Left colon (tissue), 2 donors: Measurements from ENCODE around the gene ARMC9. TPM values are rescaled to one million over a fixed set of nuclear protein-coding genes. Genes with fewer than 3 reads are reported as not detected.
"Not testable (repeated sequence)": the region's sequence is repeated elsewhere in the genome, so short reads cannot be mapped to it uniquely, and the experiment has no call there.

Experiments used
- ATAC-seq: fragments of 200-7000 bp; cut with Tn5 transposase; one replicate; pipeline ENCODE4 v1.9.1; 2020; ENCODE audit warnings: mild to moderate bottlenecking, moderate library complexity
- DNase-seq, 2 donors: peaks; one replicate each; pipeline ENCODE4 v3.0.0-alpha.2; 2020
- intact Hi-C, 2 donors: fragments of 100-400 bp; cut with DNase I in 1 of 2; cut with micrococcal nuclease in 1 of 2; formaldehyde crosslinking; loops; one replicate each; pipeline versions ENCODE4 v1.11.2 to v1.14.0; 2022; cut with DNase I, micrococcal nuclease
- total RNA-seq, 2 donors: library from RNA; stranded (reverse); fragmentation: NEBNext Ultra II Directional; extraction: Animal tissue kit (Norgen Biotek cat#: 25700); gene quantifications; one replicate each; pipeline ENCODE4 v1.2.1, GENCODE V29; 2021
- donor health status: DM: no; HTN: no; CAD: no.
- donor health status: DM: yes; HTN: yes; CAD: no.

The ARMC9 gene
- total RNA-seq, 2 donors from 2014 or later = 9.4 to 13.6 TPM

DNA sequence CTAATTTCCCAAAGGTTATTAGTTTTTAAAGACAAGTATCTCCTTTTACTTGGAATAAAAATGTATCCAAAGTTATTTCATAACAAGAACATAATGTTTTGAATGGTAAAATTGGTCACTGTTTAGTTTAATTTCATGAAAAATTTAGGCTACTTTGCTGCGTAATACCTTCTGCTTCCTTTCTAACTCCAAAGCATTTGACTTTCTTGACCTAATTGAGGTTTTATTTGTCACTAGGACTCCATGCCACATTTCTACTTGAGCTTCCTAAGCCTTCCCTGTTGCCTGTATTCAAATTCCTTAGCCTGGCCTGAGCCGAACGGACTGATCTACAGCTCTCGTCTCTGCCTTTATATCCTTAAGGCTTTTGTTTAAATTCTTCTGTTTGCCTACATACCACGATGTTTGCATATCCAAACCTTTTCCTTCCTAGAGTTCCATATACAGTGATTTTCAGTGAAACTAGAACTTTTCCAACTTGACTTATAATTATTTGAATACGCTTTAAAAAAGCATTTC lies 25.1 kb downstream of the ARMC9 start:
- no peak for ATAC-seq
- intact Hi-C loops = no loop called here
- DNase-seq = no peak

DNA sequence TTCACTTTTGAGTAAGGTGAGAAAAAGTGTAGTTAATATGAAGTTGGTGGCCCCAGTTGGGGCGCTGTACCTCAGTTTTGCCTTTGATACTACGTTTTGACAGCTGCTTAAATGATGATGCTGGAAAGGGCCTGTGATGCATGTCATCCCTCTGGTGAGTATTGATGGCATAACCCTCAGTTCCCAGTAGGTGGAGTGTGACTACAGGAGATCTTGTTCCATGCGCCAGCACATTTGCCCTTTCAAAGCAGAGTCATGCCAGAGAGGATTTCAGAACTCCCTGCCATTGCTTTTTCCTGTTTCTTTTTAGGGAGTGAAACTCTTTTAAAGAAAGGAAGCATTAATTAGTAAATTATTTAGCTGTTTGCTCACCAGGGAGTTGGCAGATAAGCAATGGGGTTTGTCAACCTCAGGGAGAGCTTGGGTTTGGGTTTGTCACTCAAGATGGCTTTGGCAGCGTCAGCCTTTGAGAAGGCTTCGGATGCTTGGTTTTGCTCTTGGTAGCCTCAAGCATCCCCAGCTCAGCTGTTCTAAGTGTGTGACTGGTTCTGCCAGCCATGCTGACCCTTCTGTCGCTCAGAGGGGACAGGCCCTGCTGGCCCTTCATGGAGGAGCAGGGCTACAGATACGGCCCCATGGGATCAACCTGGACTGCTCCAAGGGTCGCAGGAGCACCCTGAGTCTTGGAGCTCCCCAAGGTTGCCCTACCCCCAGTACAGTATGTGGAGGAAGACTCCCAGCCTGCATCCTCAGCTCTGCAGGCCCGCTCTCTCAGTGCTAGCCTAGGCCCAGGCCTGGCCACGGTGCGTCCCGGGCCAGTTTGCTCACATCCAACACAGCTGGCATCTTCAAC lies 29.1 kb downstream of the ARMC9 start:
- peak; percentile 95 for ATAC-seq
- intact Hi-C loops = loop anchor here in 1 of 2 donors (5.0 kb wide), 1 partner anchor 185 kb away; no protein-coding TSS in a partner anchor
- peak; percentile 45 to 72 for DNase-seq

DNA sequence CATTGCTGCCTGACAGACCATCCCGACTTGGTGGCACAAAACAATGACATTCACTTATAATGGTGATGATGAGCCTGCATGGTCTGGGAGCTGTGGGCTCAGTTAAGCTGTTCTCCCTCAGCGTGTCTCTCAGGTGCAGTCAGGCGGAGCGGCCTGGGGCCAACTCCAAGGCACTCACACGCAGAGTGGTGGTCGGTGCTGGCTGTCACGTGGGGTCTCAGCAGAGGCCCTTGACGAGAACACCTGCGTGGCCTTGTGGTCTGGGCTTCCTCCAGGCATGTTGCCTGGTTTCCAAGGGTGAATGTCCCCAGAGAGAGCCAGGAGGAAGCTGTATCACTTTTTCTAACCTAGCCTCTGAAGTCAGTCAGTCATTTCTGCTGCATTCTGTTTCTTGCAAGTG lies 29.8 kb downstream of the ARMC9 start:
- intact Hi-C loops = loop anchor here in 1 of 2 donors (5.0 kb wide), 1 partner anchor 184 kb away; no protein-coding TSS in a partner anchor
- peak; percentile 7 for ATAC-seq
- DNase-seq = no peak

DNA sequence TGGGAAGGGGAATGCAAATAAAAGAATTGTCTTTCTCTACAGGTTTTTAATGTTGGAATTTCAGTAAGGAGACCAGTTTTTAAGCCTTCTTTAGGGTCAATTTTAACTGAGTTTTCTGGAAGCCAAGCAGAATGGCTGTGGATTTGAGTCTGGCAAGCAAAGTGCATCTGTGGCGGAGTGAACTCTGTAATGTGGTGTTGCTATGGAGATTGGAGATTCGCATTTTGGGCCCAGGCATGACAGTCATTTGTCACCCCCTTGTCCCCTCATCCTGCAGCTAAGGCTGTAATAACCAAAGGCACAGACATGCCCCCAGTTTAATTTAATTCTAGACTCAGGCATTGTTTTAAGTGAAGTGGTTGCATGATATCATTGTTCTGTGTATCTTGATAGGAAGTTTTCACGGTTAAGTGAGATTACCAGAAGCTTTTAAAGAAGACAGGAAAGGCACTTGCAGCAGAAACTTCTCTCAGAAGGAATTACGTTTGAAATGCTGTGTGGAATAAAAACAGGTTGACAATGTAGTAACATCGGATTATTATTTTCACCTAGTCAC lies 30.6 kb downstream of the ARMC9 start:
- ATAC-seq (no peak), DNase-seq (no peak)
- intact Hi-C loops = loop anchor here in 1 of 2 donors (5.0 kb wide), 1 partner anchor 183 kb away; no protein-coding TSS in a partner anchor

DNA sequence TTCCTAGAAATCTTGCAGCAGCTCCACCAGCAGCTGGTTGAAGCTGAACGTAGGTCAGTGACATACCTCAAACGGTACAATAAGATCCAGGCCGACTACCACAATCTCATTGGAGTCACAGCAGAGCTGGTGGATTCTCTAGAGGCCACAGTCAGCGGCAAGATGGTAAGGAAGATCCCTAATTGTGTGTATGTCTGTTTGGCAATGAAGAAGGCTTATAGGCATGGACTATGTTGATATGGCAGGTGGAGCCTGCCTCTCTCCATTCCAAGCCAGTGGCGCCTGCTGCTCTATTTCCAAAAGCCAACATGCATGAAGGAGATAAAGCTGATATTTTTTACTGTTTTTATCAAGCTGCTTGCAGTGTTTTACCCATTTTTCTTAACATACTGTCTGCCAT lies 36.8 kb downstream of the ARMC9 start:
- intact Hi-C loops = no loop called here
- ATAC-seq (no peak), DNase-seq (no peak)

DNA sequence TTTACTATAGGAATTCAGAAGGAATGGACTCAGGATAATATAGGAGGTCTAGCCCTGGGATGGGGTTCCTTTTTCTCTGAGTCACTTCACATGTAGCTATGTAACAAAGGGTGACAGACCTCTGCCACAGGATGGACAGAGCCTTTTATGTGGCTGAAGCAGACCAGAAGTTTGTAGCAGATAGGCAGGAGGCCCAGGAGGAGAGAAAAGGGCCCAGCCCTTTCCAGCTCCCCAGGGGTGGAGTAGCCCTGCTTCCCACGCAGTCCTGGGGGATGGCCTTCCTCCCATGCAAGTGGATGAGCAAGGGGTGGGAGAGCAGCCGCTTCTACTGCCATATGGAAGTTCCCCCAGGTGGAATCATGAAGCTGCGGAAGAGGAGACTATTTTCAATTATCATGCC lies 40.3 kb downstream of the ARMC9 start:
- ATAC-seq (no peak), DNase-seq (no peak)
- intact Hi-C loops = no loop called here

DNA sequence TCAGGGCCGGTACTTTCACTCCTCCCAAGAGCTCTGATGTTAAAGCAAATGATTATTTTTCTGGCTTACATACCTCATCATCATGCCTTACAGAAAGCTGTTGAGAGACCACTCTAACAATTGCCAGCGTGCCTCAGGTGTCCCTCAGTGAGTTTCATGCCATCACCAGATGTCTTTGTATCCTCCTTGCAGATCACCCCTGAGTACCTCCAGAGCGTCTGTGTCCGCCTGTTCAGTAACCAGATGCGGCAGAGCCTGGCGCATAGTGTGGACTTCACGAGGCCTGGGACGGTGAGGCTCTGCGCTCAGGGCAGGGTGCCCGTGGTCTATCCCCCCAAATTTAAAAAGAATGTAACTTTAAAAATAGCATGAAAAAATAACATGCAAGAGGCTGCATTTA lies 41.3 kb downstream of the ARMC9 start:
- intact Hi-C loops = no loop called here
- no peak for ATAC-seq
- no peak for DNase-seq

DNA sequence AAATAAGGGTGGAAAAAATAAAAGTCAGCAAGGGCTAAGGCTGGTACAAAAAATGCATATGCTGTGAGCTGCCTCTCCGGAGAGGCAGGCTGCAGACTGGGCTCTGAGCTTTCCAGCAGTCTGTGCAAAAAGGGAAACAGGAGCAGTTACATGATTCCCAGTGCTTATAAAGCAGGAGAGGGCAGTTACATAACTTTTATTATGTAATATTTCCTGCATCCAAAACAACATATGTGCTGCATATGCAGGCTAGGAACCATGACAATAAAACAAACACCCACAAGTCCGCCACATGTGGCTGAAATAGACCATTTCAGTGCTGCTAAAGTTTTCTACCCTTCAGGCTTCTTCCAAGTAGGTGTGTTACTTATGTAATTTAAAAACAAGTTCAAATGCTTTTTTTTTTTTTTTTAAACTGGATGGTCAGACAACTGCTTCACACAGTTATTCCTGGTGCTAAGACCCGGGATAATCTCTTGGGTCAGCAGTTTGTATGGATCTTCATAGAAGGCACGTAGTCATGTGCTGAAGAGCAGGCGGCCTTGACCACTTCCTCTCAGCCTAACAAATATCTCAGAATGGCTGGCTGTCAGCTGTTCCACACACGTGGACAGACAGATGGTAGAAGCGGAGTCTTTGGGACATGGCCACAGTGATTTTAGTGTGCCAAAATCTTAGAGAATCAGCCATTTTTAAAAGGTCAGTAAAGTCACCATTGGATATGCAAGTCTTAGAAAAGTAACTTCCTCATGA lies 43.5 kb downstream of the ARMC9 start:
- ATAC-seq = no peak
- no peak for DNase-seq
- intact Hi-C loops = no loop called here

DNA sequence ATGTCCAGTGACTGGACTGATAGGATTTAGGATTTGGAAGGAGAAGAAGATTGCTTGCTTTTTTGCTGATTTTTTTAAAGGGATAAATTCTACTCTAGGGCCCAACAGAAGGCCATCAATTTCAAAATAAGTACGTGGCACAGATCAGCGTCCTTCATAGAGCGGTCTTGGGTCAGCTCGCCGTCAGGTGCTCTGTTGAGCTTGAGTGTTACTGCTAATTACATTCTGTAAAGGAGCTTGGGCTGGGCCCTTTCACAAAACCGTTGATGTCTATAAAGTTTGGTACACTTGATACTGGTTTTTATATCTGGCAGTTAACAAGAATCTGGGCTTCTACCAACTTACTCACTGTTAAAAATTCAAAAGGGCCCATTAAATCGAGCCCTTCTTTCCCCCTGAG lies 45.4 kb downstream of the ARMC9 start:
- intact Hi-C loops = no loop called here
- peak; percentile 52 for ATAC-seq
- DNase-seq = peak in 1 of 2 donors; percentile 58

DNA sequence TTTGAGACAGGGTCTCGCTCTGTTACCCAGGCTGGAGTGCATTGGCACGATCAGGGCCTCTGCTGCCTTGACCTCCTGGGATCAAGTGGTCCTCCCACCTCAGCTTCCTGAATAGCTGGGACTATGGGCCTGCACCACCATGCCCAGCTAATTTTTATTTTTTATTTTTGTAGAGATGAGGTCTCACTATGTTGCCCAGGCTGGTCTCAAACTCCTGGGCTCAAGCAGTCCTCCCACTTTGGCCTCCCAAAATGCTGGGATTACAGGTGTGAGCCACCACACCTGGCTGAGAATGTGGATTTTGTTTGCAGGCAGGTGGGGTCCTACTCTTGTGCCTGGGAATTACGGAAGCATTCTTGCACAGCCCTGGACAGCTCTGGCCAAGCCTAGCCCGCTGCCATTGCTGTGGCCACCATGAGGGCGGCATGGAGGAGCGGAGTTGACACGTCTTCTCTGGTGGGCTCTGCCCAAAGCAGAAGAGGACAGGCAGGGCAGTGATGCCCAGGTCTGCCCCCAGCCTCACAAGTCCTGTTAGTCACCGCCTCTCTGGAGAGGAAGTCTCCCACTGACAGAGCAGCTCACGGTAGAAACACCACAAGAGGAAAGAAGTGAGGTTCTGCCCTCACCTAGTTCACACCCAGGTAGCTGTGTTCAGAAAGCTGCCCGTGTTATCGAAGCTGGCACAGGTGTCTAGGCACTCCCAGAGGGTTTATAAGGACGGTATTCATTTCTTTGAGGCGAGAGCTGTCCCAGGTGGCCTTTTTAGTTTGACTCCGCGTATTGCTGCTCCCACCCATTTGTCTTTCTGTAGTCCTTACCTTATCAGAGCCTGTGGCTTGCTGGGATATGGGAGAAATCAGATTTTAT lies 46.2 kb downstream of the ARMC9 start:
- DNase-seq = peak; percentile 50 to 75
- intact Hi-C loops = no loop called here
- peak; percentile 71 for ATAC-seq

DNA sequence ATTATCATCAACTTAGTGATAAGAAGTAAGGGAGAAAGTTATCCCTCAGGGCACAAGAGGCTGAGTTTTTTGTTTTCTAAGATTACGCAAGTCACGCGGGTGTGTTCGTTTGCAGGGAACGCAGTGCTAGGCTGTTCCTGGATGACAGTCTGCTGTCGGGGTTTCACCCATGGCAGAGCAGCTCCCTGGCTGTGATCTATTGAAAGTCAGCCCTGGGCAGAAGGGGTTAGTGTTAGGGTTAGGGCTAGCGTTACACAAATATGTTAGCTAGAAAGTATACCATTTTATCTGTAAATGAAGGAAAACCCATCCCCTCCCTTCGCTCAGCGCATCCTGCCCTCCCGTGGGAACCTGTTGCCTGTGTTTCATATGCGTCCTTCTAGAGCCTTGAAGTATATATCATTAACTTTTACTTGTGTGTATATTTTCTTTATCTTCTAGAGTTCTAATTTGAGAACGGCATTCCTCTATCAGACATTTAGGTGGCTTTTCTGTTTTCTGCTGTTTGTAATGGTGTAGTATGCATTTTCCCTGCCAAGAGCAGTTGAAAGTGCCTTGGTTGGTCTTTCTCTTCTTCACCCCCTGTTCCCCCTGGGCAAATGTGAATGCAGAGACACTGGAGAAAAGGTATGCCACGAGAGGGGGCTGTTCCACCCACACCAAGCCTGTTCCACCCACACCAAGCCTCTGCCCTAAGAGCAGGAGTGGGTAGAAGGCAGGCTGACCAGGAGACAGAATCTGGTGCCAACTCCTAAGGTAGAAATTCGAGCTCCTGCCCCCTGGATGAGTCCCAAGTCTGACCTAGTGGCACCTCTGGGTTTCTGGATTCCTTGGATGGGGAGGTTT lies 47.0 kb downstream of the ARMC9 start:
- intact Hi-C loops = no loop called here
- DNase-seq (peak; percentile 59 to 76), ATAC-seq (peak; percentile 63)

DNA sequence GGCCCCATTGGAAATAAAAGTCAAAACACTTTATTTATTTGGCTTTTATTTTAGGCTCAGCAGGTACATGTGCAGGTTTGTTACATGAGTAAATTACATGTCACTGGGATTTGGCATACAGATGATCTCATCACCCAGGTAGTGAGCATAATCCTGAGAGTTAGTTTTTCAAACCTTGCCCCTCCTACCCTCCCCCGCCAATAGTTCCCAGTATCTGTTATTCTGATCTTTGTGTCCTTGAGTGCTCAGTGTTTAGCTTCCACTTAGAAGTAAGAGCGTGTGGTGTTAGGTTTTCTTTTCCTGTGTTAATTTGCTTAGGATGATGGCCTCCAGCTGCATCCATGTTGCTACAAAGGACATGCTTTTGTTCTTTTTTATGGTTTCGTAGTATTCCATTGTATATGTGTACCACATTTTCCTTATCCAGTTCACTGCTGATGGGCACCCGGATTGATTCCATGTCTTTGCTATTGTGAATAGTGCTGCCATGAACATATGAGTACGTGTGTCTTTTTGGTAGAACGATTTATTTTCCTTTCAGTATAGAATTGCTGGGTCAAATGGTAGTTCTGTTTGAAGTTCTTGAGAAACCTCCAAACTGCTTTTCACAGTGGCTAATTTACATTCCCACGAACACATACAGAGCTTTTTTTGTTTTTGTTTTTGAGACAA lies 47.9 kb downstream of the ARMC9 start:
- intact Hi-C loops = no loop called here
- ATAC-seq = no peak

DNA sequence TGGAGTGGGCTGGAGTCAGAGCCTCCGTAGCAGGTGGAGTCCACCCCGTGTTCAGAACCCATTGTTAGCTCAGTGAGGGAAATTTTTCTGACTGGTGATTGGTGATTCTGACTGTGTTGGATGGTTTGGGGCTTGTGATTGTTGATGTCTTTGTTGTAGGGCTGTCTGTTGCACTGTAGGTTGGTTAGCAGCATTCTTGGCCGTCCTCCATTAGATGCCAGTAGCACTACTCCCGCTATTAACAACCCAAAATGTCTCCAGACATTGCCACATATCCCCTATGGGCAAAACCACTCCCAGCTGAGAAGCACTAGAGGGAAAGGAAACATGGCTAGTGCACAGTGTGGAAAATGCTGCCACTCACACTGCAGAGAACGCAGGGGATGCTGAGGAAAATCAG lies 51.7 kb downstream of the ARMC9 start:
- intact Hi-C loops = no loop called here
- DNase-seq = no peak
- ATAC-seq = no peak

More for the DNA sequence above, 47.9 kb downstream of the ARMC9 start:
- no peak for DNase-seq

DNA sequence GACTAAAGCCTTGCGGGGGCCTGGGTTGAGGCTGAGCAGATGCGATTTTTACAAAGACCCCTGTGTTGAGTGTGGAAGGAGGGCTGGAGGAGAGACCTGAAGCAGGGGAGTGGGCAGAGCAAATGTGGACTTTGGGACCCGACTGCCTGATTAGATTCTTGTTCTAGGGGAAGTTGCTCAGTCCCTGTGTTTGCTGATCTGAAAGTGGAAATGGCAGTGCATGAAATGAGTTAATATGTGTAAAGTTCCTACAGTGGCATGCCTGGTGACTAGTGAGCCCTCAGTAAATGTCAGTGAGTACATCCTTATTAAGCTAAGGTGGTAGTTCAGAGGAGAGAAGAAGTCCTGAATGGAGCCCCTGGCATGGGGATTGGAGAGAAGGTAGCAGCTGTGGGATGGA lies 52.3 kb downstream of the ARMC9 start:
- ATAC-seq = peak; percentile 18
- no peak for DNase-seq

DNA sequence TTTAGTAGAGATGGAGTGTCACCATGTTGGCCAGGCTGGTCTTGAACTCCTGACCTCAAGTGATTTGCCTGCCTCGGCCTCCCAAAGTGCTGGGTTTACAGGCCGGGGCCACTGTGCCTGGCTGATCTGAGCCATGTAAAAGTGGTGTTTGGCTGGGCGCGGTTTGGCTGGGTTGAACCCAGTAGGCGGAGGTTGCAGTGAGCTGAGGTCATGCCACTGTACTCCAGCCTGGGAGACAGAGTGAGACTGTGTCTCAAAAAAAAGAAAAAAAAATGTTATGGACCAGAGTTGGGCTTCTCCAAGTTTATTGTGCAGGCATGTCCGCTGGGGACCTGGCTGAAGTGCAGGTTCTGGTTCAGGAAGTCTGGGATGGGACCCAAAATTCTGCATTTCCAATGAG lies 54.9 kb downstream of the ARMC9 start:
- ATAC-seq = peak; percentile 51
- DNase-seq, intact Hi-C loops: not testable (repeated sequence)

More for the DNA sequence above, 52.3 kb downstream of the ARMC9 start:
- intact Hi-C loops = no loop called here

DNA sequence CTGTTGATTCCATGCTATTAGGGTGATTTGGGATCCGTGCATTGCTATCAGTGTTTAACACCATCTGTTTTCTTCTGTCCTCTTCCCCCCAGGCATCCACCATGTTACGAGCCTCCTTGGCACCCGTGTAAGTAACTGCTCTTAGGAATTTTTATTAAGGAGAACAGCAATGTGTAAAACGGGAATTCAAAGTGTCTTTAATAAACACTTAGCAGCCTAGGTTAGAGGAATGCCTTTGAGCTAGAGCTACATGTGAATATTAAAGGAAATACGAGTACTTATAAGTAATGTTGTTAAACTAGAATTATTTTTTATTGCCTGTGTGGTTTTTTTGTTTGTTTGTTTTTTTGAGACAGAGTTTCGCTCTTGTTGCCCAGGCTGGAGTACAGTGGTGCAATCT lies 58.1 kb downstream of the ARMC9 start:
- intact Hi-C loops = no loop called here
- ATAC-seq (no peak), DNase-seq (no peak)

DNA sequence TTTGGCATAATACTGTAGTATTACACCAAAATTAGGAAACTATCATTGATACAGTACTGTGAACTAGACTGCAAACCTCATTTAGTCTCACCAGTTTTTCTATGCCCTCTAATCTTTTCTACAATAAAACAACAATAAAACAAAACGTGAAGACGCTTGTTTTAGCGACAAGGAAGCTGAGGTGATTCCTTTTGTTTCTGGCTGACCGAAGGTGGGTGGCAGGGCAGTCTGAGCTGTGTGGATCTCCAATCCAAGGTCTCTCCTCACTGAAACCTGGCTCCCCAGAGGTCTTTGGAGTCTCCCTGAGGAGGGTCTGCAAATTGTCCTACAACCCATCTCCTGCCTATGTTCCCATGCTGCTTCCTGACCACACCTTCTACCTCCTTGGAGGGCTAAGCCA lies 59.3 kb downstream of the ARMC9 start:
- intact Hi-C loops = no loop called here
- ATAC-seq = peak; percentile 68
- DNase-seq = no peak
